HepG2 (cell line): Measurements from ENCODE around the gene CHCHD6. TPM values are rescaled to one million over a fixed set of nuclear protein-coding genes. Genes with fewer than 3 reads are reported as not detected.

ENCODE experiments used
- ARID5B ChIP-seq: IDR thresholded peaks from 2 replicates; pipeline ENCODE4 v1.4.0; 2020; ENCODE audit warnings: mild to moderate bottlenecking, missing genetic modification reagents
- CENPBD1 ChIP-seq: sonication (generic); formaldehyde crosslinking; IDR thresholded peaks from 2 replicates; pipeline ENCODE4 v1.8.0; 2022; ENCODE audit warnings: missing genetic modification reagents, low read depth, mild to moderate bottlenecking, borderline replicate concordance
- MAZ ChIP-seq, 2 experiments: sonication (generic) in 1 of 2; formaldehyde crosslinking in 1 of 2; IDR thresholded peaks; 2 replicates each; pipeline versions ENCODE4 v1.5.0 to v1.6.1; 2012 to 2020; ENCODE audit warnings: low read depth in 2 of 2, mild to moderate bottlenecking in 2 of 2, borderline replicate concordance in 1 of 2, improper control_type of control experiment in 1 of 2, low read length in 1 of 2, missing genetic modification reagents in 1 of 2, moderate library complexity in 1 of 2
- MXD1 ChIP-seq: sonication (generic); formaldehyde crosslinking; IDR thresholded peaks from 2 replicates; pipeline ENCODE4 v1.4.0; 2020; ENCODE audit warnings: mild to moderate bottlenecking, missing genetic modification reagents
- NCOA5 ChIP-seq: sonication (generic); formaldehyde crosslinking; IDR thresholded peaks from 2 replicates; pipeline ENCODE4 v1.4.0; 2020; ENCODE audit warnings: missing genetic modification reagents
- PRMT3 ChIP-seq: sonication (generic); formaldehyde crosslinking; IDR thresholded peaks from 2 replicates; pipeline ENCODE4 v1.8.1; 2022; ENCODE audit warnings: low read depth, mild to moderate bottlenecking, moderate library complexity, missing genetic modification reagents, borderline replicate concordance
- RAD51 ChIP-seq: fragments of 450-650 bp; IDR thresholded peaks from 2 replicates; pipeline ENCODE4 v1.6.1; 2016; ENCODE audit warnings: borderline replicate concordance
- SOX6 ChIP-seq, 2 experiments: fragments of 450-650 bp in 1 of 2; sonication (generic) in 1 of 2; formaldehyde crosslinking in 1 of 2; IDR thresholded peaks; 2 replicates each; pipeline versions ENCODE4 v1.4.0 to v1.6.1; 2017 to 2020; ENCODE audit warnings: antibody characterized with exemption in 1 of 2, mild to moderate bottlenecking in 1 of 2, missing genetic modification reagents in 1 of 2
- SP4 ChIP-seq: sonication (generic); formaldehyde crosslinking; IDR thresholded peaks from 2 replicates; pipeline ENCODE4 v1.8.1; 2023; ENCODE audit warnings: mild to moderate bottlenecking, missing genetic modification reagents
- ZBTB3 ChIP-seq: sonication (generic); formaldehyde crosslinking; IDR thresholded peaks from 2 replicates; pipeline ENCODE4 v1.4.0; 2020; ENCODE audit warnings: low read depth, mild to moderate bottlenecking, moderate library complexity, missing genetic modification reagents, borderline replicate concordance
- ZMAT3 ChIP-seq: sonication (generic); formaldehyde crosslinking; conservative IDR thresholded peaks from 2 replicates; pipeline ENCODE4 v1.7.0; 2021; ENCODE audit warnings: missing genetic modification reagents
- ZNF276 ChIP-seq: sonication (generic); formaldehyde crosslinking; IDR thresholded peaks from 2 replicates; pipeline ENCODE4 v1.4.0; 2020; ENCODE audit warnings: mild to moderate bottlenecking, low read depth, missing genetic modification reagents
- ZNF333 ChIP-seq: sonication (generic); formaldehyde crosslinking; IDR thresholded peaks from 2 replicates; pipeline ENCODE4 v1.4.0; 2020; ENCODE audit warnings: mild to moderate bottlenecking, missing genetic modification reagents, borderline replicate concordance
- ZNF792 ChIP-seq: IDR thresholded peaks from 2 replicates; pipeline ENCODE4 v1.6.1; 2016
- ZNF816 ChIP-seq: sonication (generic); formaldehyde crosslinking; IDR thresholded peaks from 2 replicates; pipeline ENCODE4 v1.8.0; 2022; ENCODE audit warnings: missing genetic modification reagents, mild to moderate bottlenecking, borderline replicate concordance
- ZUFSP ChIP-seq: sonication (generic); formaldehyde crosslinking; IDR thresholded peaks from 2 replicates; pipeline ENCODE4 v1.9.0; 2021; ENCODE audit warnings: missing genetic modification reagents, mild to moderate bottlenecking, borderline replicate concordance
- polyA plus RNA-seq, 8 experiments: library from polyadenylated mRNA; depleted of rRNA in 3 of 8; stranded (reverse) in 7 of 8; unstranded in 1 of 8; fragments of >200 nt; fragmentation: Illumina TruSeq in 4 of 8; extraction: Trizol in 4 of 8; gene quantifications; 2 replicates each; pipeline versions ENCODE4 v1.2.1 to v1.2.3, GENCODE V29; 2011 to 2016; ENCODE audit warnings: low read depth in 4 of 8, missing spikeins in 1 of 8, mixed read lengths in 1 of 8; ENCODE audit not compliant: insufficient read depth in 1 of 8
- total RNA-seq, 5 experiments: library from RNA; depleted of rRNA; stranded (reverse); fragments of >200 nt; fragmentation: Illumina TruSeq; extraction: Trizol; gene quantifications; 2 replicates each; pipeline ENCODE4 v1.2.3, GENCODE V29; 2016; ENCODE audit warnings: low read depth in 1 of 5

The CHCHD6 gene
- total and polyA plus RNA-seq, 2 of the 13 experiments (the other 11 are each of a cell fraction or from before 2014, with no cell fraction given) = 20.3 to 20.8 TPM

- TF ChIP-seq CENPBD1 (CRISPR knock-in tag) (no peak), RAD51 (no peak), SP4 (CRISPR knock-in tag) (no peak), ARID5B (CRISPR knock-in tag) (no peak), ZBTB3 (CRISPR knock-in tag) (no peak), ZNF792 (no peak), ZNF333 (CRISPR knock-in tag) (no peak), SOX6 (IDR thresholded peaks at IDR 0.05) (no peak), SOX6 (CRISPR knock-in tag; IDR thresholded peaks at IDR 0.05) (no peak), ZNF276 (peak; percentile 87; the same call in 1 of the 2 replicates), MAZ (IDR thresholded peaks at IDR 0.05; ENCODE audit: borderline replicate concordance, low read depth, low read length) (peak; percentile 42; the same call in 1 of the 2 replicates), MAZ (CRISPR knock-in tag; IDR thresholded peaks at IDR 0.05; ENCODE audit: low read depth) (peak; percentile 78; the same call in 1 of the 2 replicates), ZNF816 (CRISPR knock-in tag) (no peak), MXD1 (CRISPR knock-in tag) (no peak), NCOA5 (CRISPR knock-in tag) (no peak), ZMAT3 (CRISPR knock-in tag) (peak; percentile 68; the same call in 1 of the 2 replicates), ZUFSP (CRISPR knock-in tag) (no peak), PRMT3 (CRISPR knock-in tag) (no peak)
Observed at GRCh38 chr3:126654571-126655383, 49.3 kb upstream of the CHCHD6 start, which contains the start of gene TXNRD3 (continued).
